ENCODE data around the gene RALGAPA2. TPM values are rescaled to one million over a fixed set of nuclear protein-coding genes. Genes with fewer than 3 reads are reported as not detected.

The RALGAPA2 gene
- polyA plus RNA-seq, 2 of the 4 experiments (the other 2 are of a cell fraction), result 4.0 to 4.7 TPM

DNA sequence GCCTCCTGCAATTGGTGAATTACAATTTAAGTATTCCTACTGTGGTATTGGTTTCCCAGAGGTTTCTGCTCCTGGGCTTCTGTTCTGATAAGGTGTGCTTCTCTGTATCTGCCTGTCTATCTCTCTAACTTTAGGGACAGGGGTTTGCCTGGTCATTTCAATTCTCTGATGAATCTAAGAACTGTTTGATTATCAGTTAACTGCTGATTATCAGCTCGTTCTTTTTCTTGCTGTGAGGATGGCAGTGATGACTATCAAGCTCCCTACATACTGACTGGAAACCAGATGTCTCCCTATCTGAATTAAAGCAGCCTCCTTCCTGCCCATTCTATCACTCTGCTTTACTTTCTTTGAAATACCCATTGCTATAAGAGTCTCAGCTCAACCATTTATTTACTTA, 224.1 kb downstream of the RALGAPA2 start:
- ChIA-PET POLR2A (no interaction called here), CTCF (interaction anchor here (1.1 kb wide), 1 partner anchor 75 kb away, joined by 3 read pairs; no protein-coding TSS in a partner anchor)
- FAIRE-seq (no peak), DNase-seq (ENCODE audit: low read depth in 1 of 2, low spot score in 1 of 2) (no peak), ATAC-seq (no peak)
- Histone ChIP-seq H3K4me1 (no peaks in the 10 kb centered on the region), H3K4me3 (no peak overlapping the region), H3K4me2 (no peak overlapping the region), H3K27ac (no peak overlapping the region), H3K9me3 (no peaks in the 10 kb centered on the region)
- WGBS (ENCODE audit: missing lambda C conversion rate), result 4% methylated on average over 1 of the region's 1 CpG
- TF ChIP-seq POLR2AphosphoS2 (conservative IDR thresholded peaks at IDR 0.05; ENCODE audit: low read length), result no peak
- TF ChIP-seq EP300 (IDR thresholded peaks at IDR 0.05), result no peak
- no peak for TF ChIP-seq HEYL (CRISPR knock-in tag; IDR thresholded peaks at IDR 0.05)
- no peak for TF ChIP-seq FOXS1 (CRISPR knock-in tag; IDR thresholded peaks at IDR 0.05)
- no peak for TF ChIP-seq POLR2A (IDR thresholded peaks at IDR 0.05; ENCODE audit: low read length)
- no peak for TF ChIP-seq CEBPB (IDR thresholded peaks at IDR 0.05)
- no peak for TF ChIP-seq RAD21 (conservative IDR thresholded peaks at IDR 0.05 in 1 of 2, IDR thresholded peaks at IDR 0.05 in 1 of 2)
- TF ChIP-seq NR3C1 (IDR thresholded peaks at IDR 0.05), result no peak
- no peak for TF ChIP-seq MYC (IDR thresholded peaks at IDR 0.05; ENCODE audit: borderline replicate concordance, low read length)
- no peak for TF ChIP-seq JUNB (IDR thresholded peaks at IDR 0.05)
- no peak for TF ChIP-seq KDM1A (IDR thresholded peaks at IDR 0.05; ENCODE audit: low read depth)
- TF ChIP-seq, protein P1, sequence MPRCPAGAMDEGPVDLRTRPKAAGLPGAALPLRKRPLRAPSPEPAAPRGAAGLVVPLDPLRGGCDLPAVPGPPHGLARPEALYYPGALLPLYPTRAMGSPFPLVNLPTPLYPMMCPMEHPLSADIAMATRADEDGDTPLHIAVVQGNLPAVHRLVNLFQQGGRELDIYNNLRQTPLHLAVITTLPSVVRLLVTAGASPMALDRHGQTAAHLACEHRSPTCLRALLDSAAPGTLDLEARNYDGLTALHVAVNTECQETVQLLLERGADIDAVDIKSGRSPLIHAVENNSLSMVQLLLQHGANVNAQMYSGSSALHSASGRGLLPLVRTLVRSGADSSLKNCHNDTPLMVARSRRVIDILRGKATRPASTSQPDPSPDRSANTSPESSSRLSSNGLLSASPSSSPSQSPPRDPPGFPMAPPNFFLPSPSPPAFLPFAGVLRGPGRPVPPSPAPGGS (IDR thresholded peaks at IDR 0.05), result no peak
- no peak for TF ChIP-seq MAFK (IDR thresholded peaks at IDR 0.05; ENCODE audit: partially characterized antibody)
- TF ChIP-seq, protein P2, sequence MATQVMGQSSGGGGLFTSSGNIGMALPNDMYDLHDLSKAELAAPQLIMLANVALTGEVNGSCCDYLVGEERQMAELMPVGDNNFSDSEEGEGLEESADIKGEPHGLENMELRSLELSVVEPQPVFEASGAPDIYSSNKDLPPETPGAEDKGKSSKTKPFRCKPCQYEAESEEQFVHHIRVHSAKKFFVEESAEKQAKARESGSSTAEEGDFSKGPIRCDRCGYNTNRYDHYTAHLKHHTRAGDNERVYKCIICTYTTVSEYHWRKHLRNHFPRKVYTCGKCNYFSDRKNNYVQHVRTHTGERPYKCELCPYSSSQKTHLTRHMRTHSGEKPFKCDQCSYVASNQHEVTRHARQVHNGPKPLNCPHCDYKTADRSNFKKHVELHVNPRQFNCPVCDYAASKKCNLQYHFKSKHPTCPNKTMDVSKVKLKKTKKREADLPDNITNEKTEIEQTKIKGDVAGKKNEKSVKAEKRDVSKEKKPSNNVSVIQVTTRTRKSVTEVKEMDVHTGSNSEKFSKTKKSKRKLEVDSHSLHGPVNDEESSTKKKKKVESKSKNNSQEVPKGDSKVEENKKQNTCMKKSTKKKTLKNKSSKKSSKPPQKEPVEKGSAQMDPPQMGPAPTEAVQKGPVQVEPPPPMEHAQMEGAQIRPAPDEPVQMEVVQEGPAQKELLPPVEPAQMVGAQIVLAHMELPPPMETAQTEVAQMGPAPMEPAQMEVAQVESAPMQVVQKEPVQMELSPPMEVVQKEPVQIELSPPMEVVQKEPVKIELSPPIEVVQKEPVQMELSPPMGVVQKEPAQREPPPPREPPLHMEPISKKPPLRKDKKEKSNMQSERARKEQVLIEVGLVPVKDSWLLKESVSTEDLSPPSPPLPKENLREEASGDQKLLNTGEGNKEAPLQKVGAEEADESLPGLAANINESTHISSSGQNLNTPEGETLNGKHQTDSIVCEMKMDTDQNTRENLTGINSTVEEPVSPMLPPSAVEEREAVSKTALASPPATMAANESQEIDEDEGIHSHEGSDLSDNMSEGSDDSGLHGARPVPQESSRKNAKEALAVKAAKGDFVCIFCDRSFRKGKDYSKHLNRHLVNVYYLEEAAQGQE (IDR thresholded peaks at IDR 0.05), result no peak
- no peak for TF ChIP-seq NPAS2 (CRISPR knock-in tag; IDR thresholded peaks at IDR 0.05; ENCODE audit: borderline replicate concordance)
- no peak for TF ChIP-seq TFCP2L1 (CRISPR knock-in tag; IDR thresholded peaks at IDR 0.05)
- TF ChIP-seq CHD4 (IDR thresholded peaks at IDR 0.05; ENCODE audit: borderline replicate concordance), result no peak

DNA sequence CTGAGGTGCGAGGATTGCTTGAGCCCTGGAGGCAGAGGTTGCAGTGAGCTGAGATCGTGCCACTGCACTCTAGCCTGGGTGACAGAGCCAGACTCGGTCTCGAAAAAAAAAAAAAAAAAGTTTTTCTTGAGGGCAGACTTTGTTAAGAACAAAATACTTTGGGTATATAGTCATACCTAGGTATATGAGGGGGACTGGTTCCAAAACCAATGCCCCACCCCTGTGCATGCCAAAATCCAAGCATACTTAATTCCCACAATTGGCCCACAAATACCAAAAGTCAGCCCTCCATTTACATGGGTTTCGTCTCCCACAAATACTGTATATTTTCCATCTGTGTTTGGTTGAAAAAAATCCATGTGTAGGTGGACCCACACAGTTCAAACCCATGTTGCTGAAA, 224.6 kb downstream of the RALGAPA2 start:
- 78% methylated on average over 5 of the region's 5 CpGs for WGBS (ENCODE audit: missing lambda C conversion rate)
- ATAC-seq (no peak), DNase-seq (ENCODE audit: low read depth in 1 of 2, low spot score in 1 of 2) (no peak), FAIRE-seq (no peak)
- CTCF ChIA-PET, result interaction anchor here (0.6 to 1.2 kb wide), 2 partner anchors 10 to 12 kb away, joined by 3 read pairs; no protein-coding TSS in a partner anchor
- Histone ChIP-seq H3K4me3 (no peak overlapping the region), H3K4me2 (no peak overlapping the region), H3K27ac (no peak overlapping the region), H3K4me1 (no peaks in the 10 kb centered on the region; the same call in 1 of the 3 replicates), H3K9me3 (no peaks in the 10 kb centered on the region)
- TF ChIP-seq NR3C1 (IDR thresholded peaks at IDR 0.05), result no peak
- TF ChIP-seq RCOR1 (IDR thresholded peaks at IDR 0.05; ENCODE audit: low read depth, low read length), result no peak
- no peak for TF ChIP-seq BHLHE40 (IDR thresholded peaks at IDR 0.05; ENCODE audit: low read depth, low read length)
- TF ChIP-seq ESRRA (IDR thresholded peaks at IDR 0.05; ENCODE audit: borderline replicate concordance, low read length), result no peak
- TF ChIP-seq HEYL (CRISPR knock-in tag; IDR thresholded peaks at IDR 0.05), result no peak
- TF ChIP-seq HDAC2 (IDR thresholded peaks at IDR 0.05), result no peak
- POLR2A ChIA-PET, result no interaction called here

DNA sequence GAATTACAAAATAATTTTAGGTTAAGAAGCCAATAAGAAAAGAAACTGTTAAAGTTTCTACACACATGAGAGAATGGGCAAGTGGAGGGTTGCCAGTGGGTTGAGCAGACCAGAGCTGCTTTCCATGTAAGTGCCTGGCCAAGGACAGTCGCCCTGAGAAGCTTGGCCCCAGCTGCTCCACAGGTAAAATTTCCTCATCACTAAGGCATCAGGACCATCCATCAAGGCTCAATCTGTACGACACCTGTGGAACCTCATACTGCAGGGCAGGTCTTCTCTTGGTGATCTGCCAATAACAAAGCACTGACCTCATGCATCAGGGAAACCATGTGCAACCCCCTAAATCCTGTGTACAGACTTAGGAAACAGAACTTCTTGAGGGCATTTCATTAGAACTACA, 229.1 kb downstream of the RALGAPA2 start:
- POLR2A ChIA-PET, result no interaction called here
- no peak overlapping the region for H3K27ac ChIP-seq
- peaks cover 13% of the 10 kb centered on the region; the same call in 2 of the 3 replicates for H3K4me1 ChIP-seq
- no peak overlapping the region for H3K4me3 ChIP-seq
- no peaks in the 10 kb centered on the region for H3K9me3 ChIP-seq
- DNase-seq (ENCODE audit: low read depth in 1 of 2, low spot score in 1 of 2) (no peak), ATAC-seq (no peak), FAIRE-seq (no peak)
- WGBS (ENCODE audit: missing lambda C conversion rate), result 77% methylated on average over 2 of the region's 2 CpGs
- TF ChIP-seq RFX5 (IDR thresholded peaks at IDR 0.05), result no peak
- no peak for TF ChIP-seq EHMT2 (IDR thresholded peaks at IDR 0.05; ENCODE audit: low read depth)
- CTCF ChIA-PET, result interaction anchor here (0.7 to 1.4 kb wide), 2 partner anchors 16 to 1119 kb away, joined by 3 read pairs; no protein-coding TSS in a partner anchor
- H3K4me2 ChIP-seq, result no peak overlapping the region
